Peyer's patch (tissue), 4 donors: ENCODE data around the gene LRRC73. TPM values are rescaled to one million over a fixed set of nuclear protein-coding genes. Genes with fewer than 3 reads are reported as not detected.

Experiments used
- DNase-seq, 3 donors: peaks; one replicate each; pipeline ENCODE4 v3.0.0-alpha.2; 2017 to 2019
- H3K27ac ChIP-seq, 4 donors: fragments of 200-600 bp; sonication (generic); one replicate each; pipeline ENCODE4 v1.5.1; 2016 to 2019
- H3K27me3 ChIP-seq, 2 donors: fragments of 200-600 bp; sonication (generic); one replicate each; pipeline ENCODE4 v1.5.1; 2019
- H3K36me3 ChIP-seq, 3 donors: fragments of 200-600 bp; sonication (generic); one replicate each; pipeline ENCODE4 v1.5.1; 2016 to 2019
- H3K4me1 ChIP-seq, 4 donors: fragments of 200-600 bp; sonication (generic); one replicate each; pipeline ENCODE4 v1.5.1; 2016 to 2019
- H3K4me3 ChIP-seq, 4 donors: fragments of 200-600 bp; sonication (generic); 1 replicate in 3 of 4; 2 replicates in 1 of 4; pipeline ENCODE4 v1.5.1; 2016 to 2019; ENCODE audit warnings: mild to moderate bottlenecking in 1 of 4
- H3K9me3 ChIP-seq, 4 donors: fragments of 200-600 bp; sonication (generic); one replicate each; pipeline ENCODE4 v1.5.1; 2016 to 2019; ENCODE audit warnings: mild to moderate bottlenecking in 1 of 4
- POLR2A ChIP-seq, 2 donors: fragments of 450-650 bp; IDR thresholded peaks; one replicate each; pipeline ENCODE4 v1.5.1; 2017; ENCODE audit warnings: antibody characterized with exemption in 2 of 2, mild to moderate bottlenecking in 2 of 2, moderate library complexity in 2 of 2
- total RNA-seq, 4 donors: library from RNA; depleted of rRNA; stranded (reverse); fragments of >200 nt; gene quantifications; one replicate each; pipeline ENCODE4 v1.1.0, GENCODE V29; 2016
- TF ChIP-seq, protein P1 (sequence below), 6 experiments: fragments of 450-650 bp in 4 of 6; fragments of 200-600 bp in 2 of 6; sonication (generic) in 1 of 6; IDR thresholded peaks; one replicate each; pipeline ENCODE4 v1.5.1; 2017 to 2019; ENCODE audit warnings: antibody characterized with exemption in 6 of 6, mild to moderate bottlenecking in 3 of 6, moderate library complexity in 1 of 6

Gene LRRC73
- total RNA-seq, 4 donors from 2014 or later, result 3.3 TPM; not detected in 3

DNA sequence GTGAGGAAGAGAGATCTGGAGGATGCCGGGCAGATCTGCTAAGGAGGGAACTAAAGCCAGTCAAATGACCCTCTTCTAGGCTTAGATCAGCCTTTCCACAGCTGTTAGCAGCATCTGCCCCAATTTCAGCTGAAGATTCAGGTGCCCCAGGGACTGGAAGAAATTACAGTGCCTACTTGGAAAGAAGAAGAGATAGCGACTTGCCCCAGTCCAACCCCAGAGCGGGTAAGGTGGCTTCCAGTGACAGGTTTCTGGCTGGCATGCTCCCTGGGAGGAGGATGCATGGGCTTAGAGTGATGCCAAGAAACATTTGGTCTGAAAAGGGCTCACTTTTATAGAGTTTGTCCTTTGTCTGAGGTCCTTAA is 32.2 kb downstream of the LRRC73 start:
- TF ChIP-seq, protein P1, sequence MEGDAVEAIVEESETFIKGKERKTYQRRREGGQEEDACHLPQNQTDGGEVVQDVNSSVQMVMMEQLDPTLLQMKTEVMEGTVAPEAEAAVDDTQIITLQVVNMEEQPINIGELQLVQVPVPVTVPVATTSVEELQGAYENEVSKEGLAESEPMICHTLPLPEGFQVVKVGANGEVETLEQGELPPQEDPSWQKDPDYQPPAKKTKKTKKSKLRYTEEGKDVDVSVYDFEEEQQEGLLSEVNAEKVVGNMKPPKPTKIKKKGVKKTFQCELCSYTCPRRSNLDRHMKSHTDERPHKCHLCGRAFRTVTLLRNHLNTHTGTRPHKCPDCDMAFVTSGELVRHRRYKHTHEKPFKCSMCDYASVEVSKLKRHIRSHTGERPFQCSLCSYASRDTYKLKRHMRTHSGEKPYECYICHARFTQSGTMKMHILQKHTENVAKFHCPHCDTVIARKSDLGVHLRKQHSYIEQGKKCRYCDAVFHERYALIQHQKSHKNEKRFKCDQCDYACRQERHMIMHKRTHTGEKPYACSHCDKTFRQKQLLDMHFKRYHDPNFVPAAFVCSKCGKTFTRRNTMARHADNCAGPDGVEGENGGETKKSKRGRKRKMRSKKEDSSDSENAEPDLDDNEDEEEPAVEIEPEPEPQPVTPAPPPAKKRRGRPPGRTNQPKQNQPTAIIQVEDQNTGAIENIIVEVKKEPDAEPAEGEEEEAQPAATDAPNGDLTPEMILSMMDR (IDR thresholded peaks at IDR 0.05), result no peak
- no peak for TF ChIP-seq POLR2A (IDR thresholded peaks at IDR 0.05)
- peak overlapping the region in 3 of 4 donors; percentile 78 to 81 (median 81) for H3K27ac ChIP-seq
- H3K4me3 ChIP-seq, result peak overlapping the region; percentile 66 to 93 (median 73)
- H3K9me3 ChIP-seq, result no peaks in the 10 kb centered on the region
- peaks cover 6 to 18% (median 7%) of the 10 kb centered on the region in 4 donors for H3K4me1 ChIP-seq
- no peak for DNase-seq
- no peaks in the 10 kb centered on the region for H3K36me3 ChIP-seq
- H3K27me3 ChIP-seq, result no peaks in the 10 kb centered on the region

DNA sequence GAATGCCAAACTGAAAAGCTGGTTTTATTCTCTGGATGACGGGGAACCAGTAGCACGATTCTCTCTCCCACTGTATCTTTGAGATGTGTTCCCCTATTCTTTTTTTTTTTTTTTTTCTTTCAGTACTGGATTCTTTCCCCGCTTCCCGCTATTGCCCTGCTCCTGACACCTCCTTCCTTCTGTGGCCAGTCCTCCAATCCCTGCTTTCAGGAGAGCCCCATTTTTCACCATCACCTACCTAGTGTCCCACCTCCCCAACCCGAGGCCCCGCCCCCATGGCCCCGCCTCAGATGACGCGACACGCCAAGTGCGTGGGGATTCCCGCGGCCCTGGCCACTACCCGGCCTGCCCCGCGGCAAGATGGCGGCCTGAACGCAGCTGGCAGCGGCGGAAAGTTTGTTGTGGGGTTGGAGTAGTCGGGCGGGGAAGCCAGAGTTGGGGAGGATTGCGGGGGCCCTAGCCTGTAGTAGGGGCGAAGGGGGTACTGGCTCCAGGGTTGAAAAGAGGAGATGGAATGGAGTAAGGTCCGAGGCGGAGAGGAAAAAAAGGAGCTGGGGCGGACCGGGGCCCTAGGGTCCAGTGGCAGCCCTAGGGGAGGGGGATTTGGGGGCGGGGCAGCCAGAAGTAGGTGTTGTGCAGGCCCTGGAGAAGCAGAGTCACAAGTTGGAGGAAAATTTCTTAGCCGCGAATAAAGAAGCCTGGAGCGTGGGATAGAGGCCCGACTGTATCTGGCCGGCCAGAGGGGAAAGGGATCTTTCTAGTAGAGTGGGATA is 32.7 kb downstream of the LRRC73 start, which contains the start of gene TJAP1:
TJAP1 (plus strand) TSS at position 336 of the 773 bp plus-strand sequence. CDS start 21,432 bp downstream, outside the sequence.
- H3K27ac ChIP-seq, result peak within 1 kb of the TSS; percentile 71 to 81 (median 80)
- no peaks in the 10 kb centered on the region for H3K27me3 ChIP-seq
- peak within 1 kb of the TSS; percentile 66 to 93 (median 73) for H3K4me3 ChIP-seq
- no peaks in the 10 kb centered on the region for H3K36me3 ChIP-seq
- H3K4me1 ChIP-seq, result peaks cover 6 to 18% (median 7%) of the 10 kb centered on the region in 4 donors
- DNase-seq, result peak; percentile 95 to 97 (median 96)
- H3K9me3 ChIP-seq, result no peaks in the 10 kb centered on the region
- peak; percentile 21 to 72 for TF ChIP-seq POLR2A (IDR thresholded peaks at IDR 0.05)
- TF ChIP-seq, protein P1 (IDR thresholded peaks at IDR 0.05), result no peak

GRCh38 chr6:43476746-43477145 is 33.4 kb downstream of the LRRC73 start:
- Histone ChIP-seq H3K4me3 (peak overlapping the region; percentile 66 to 93 (median 73)), H3K36me3 (no peaks in the 10 kb centered on the region), H3K4me1 (peaks cover 6 to 18% (median 7%) of the 10 kb centered on the region in 4 donors), H3K9me3 (no peaks in the 10 kb centered on the region), H3K27me3 (no peaks in the 10 kb centered on the region), H3K27ac (peak overlapping the region in 3 of 4 donors; percentile 78 to 81 (median 81))
- no peak for DNase-seq
- TF ChIP-seq, protein P1 (IDR thresholded peaks at IDR 0.05), result no peak
- no peak for TF ChIP-seq POLR2A (IDR thresholded peaks at IDR 0.05)

GRCh38 chr6:43475516-43475915 is 34.6 kb downstream of the LRRC73 start:
- no peaks in the 10 kb centered on the region for H3K27me3 ChIP-seq
- no peak for DNase-seq
- H3K36me3 ChIP-seq, result no peaks in the 10 kb centered on the region
- H3K9me3 ChIP-seq, result no peaks in the 10 kb centered on the region
- peaks cover 6 to 18% (median 7%) of the 10 kb centered on the region in 4 donors for H3K4me1 ChIP-seq
- H3K27ac ChIP-seq, result no peak overlapping the region
- H3K4me3 ChIP-seq, result no peak overlapping the region
- no peak for TF ChIP-seq POLR2A (IDR thresholded peaks at IDR 0.05)
- TF ChIP-seq, protein P1 (IDR thresholded peaks at IDR 0.05), result no peak

DNA sequence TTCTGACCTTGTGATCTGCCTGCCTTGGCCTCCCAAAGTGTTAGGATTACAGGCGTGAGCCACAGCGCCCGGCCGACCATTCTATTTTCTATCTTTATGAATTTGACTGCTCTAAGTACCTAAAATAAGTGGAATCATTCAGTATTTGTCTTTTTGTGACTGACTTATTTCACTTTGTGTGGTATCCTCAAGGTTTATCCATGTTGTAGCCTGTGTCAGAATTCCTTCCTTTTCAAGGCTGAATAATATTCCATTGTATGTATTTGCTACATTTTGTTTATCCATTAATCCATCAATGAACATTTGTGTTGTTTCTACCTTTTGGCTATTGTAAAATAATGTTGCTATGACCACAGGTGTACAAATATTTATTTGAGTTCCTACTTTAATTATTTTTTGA is 37.6 kb downstream of the LRRC73 start:
- H3K4me1 ChIP-seq, result peaks cover 0 to 4% (median 0%) of the 10 kb centered on the region in 4 donors
- no peaks in the 10 kb centered on the region for H3K27me3 ChIP-seq
- no peak overlapping the region for H3K27ac ChIP-seq
- H3K4me3 ChIP-seq, result no peak overlapping the region
- no peaks in the 10 kb centered on the region for H3K36me3 ChIP-seq
- H3K9me3 ChIP-seq, result no peaks in the 10 kb centered on the region
- DNase-seq, result no peak
- no peak for TF ChIP-seq POLR2A (IDR thresholded peaks at IDR 0.05)
- TF ChIP-seq, protein P1 (IDR thresholded peaks at IDR 0.05), result no peak
